ENCODE measurements around the gene MPC2.
"Not testable (repeated sequence)": the region's sequence is repeated elsewhere in the genome, so short reads cannot be mapped to it uniquely, and the experiment has no call there.

MPC2 gene

DNA sequence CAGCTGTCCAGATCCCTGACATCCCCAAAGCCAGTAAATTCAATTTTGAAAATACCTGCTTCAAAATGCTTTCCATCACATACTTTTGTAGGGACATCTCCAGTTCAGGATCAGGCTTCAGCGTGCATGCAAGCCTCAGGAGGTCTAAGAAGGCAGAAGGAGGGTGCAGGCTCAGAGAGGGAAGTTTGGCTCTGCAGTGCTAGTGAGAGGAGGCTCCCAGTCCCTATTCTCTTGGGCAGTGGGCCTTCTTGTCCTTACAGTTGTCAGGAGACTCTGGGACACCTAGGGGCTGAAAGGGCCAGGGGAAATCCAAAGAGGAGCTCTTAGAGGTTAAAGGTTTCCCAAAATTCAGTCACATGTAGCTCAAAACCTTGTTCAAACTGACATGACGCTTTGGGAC is 43.1 kb downstream of the MPC2 start:
- H3K36me3 ChIP-seq (ENCODE audit: control insufficient read depth, insufficient read depth, low read length) = no peaks in the 10 kb centered on the region
- H3K4me3 ChIP-seq (ENCODE audit: low read depth, low read length) = no peak overlapping the region
- no peaks in the 10 kb centered on the region for H3K4me1 ChIP-seq (ENCODE audit: control insufficient read depth, insufficient read depth, low read length)
- H3K9me3 ChIP-seq (ENCODE audit: control insufficient read depth, insufficient read depth, low read length) = no peaks in the 10 kb centered on the region
- H3K27me3 ChIP-seq (ENCODE audit: control insufficient read depth, insufficient read depth, low read length) = no peaks in the 10 kb centered on the region
- no peak overlapping the region for H3K9ac ChIP-seq (ENCODE audit: low read depth, low read length)

DNA sequence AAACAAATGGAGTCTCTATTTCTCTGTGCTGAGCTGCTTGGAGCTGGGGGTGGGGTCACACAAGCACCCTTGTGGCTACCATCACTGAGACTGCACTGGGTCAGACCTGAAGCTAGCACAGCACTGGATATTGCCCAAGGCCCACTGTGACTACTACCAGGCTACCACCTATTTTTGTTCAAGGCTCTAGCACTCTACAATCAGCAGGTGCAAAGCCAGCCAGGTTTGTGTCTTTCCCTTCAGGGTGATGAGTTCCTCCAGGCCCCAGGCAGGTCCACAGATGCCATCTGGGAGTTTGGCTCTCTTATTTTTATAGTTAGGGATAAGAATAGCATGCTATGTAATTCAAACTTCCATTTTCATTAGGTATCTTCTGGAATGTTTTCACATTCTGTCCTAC is 46.5 kb downstream of the MPC2 start:
- no peaks in the 10 kb centered on the region for H3K36me3 ChIP-seq (ENCODE audit: control insufficient read depth, insufficient read depth, low read length)
- H3K27me3 ChIP-seq (ENCODE audit: control insufficient read depth, insufficient read depth, low read length) = no peaks in the 10 kb centered on the region
- H3K4me3 ChIP-seq (ENCODE audit: low read depth, low read length) = no peak overlapping the region
- no peak overlapping the region for H3K9ac ChIP-seq (ENCODE audit: low read depth, low read length)
- no peaks in the 10 kb centered on the region for H3K4me1 ChIP-seq (ENCODE audit: control insufficient read depth, insufficient read depth, low read length)
- no peaks in the 10 kb centered on the region for H3K9me3 ChIP-seq (ENCODE audit: control insufficient read depth, insufficient read depth, low read length)

DNA sequence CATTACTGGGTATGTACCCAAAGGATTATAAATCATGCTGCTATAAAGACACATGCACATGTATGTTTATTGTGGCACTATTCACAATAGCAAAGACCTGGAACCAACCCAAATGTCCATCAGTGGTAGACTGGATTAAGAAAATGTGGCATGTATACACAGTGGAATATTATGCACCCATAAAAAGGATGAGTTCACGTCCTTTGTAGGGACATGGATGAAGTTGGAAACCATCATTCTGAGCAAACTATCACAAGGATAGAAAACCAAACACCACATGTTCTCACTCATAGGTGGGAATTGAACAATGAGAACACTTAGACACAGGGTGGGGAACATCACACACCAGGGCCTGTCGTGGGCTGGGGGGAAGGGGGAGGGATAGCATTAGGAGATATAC is 49.7 kb downstream of the MPC2 start:
- H3K36me3 ChIP-seq (ENCODE audit: control insufficient read depth, insufficient read depth, low read length); H3K27me3 ChIP-seq (ENCODE audit: control insufficient read depth, insufficient read depth, low read length); H3K4me1 ChIP-seq (ENCODE audit: control insufficient read depth, insufficient read depth, low read length); H3K9ac ChIP-seq (ENCODE audit: low read depth, low read length); H3K4me3 ChIP-seq (ENCODE audit: low read depth, low read length); H3K9me3 ChIP-seq (ENCODE audit: control insufficient read depth, insufficient read depth, low read length): not testable (repeated sequence)

DNA sequence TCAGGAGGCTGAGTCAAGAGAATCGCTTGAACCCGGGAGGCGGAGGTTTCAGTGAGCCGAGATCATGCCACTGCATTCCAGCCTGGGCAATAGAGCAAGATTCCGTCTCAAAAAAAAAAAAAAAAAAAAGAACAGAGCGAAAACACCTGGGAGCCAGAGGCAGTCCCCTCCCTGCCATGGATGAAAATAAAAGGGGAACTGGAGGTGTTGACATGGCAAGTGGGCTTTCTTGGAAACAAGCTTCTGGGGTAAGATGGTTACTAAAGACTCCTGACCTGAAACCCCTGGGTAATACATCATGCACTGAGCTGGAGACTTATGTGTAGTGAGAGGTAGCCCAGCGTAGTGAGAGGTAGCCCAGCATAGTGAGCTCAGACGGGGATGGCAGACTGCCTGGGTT is 54.5 kb downstream of the MPC2 start:
- H3K9ac ChIP-seq (ENCODE audit: low read depth, low read length) = no peak overlapping the region
- no peaks in the 10 kb centered on the region for H3K36me3 ChIP-seq (ENCODE audit: control insufficient read depth, insufficient read depth, low read length)
- no peaks in the 10 kb centered on the region for H3K4me1 ChIP-seq (ENCODE audit: control insufficient read depth, insufficient read depth, low read length)
- no peaks in the 10 kb centered on the region for H3K27me3 ChIP-seq (ENCODE audit: control insufficient read depth, insufficient read depth, low read length)
- no peak overlapping the region for H3K4me3 ChIP-seq (ENCODE audit: low read depth, low read length)
- H3K9me3 ChIP-seq (ENCODE audit: control insufficient read depth, insufficient read depth, low read length) = no peaks in the 10 kb centered on the region

DNA sequence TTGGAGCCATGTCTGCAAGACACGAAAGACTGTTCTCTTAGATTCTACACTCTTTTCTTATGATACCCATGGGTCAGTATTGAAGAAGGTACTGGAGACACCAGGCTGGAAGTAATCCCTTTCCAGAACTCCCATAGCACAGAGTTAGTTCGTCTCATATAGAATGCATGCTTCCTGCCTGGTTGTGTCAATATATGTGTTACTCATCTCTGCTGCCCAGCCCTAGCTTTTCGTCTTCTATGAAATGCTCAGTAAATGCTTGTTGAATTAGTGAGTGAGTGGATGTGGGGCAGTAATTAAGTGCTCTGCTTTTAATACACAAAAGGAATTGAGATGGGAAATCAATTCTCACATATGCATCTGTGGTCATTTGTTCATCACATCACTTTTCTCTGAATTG is 55.1 kb downstream of the MPC2 start:
- Histone ChIP-seq H3K9me3 (ENCODE audit: control insufficient read depth, insufficient read depth, low read length) (no peaks in the 10 kb centered on the region), H3K9ac (ENCODE audit: low read depth, low read length) (no peak overlapping the region), H3K27me3 (ENCODE audit: control insufficient read depth, insufficient read depth, low read length) (no peaks in the 10 kb centered on the region), H3K4me1 (ENCODE audit: control insufficient read depth, insufficient read depth, low read length) (no peaks in the 10 kb centered on the region), H3K36me3 (ENCODE audit: control insufficient read depth, insufficient read depth, low read length) (no peaks in the 10 kb centered on the region), H3K4me3 (ENCODE audit: low read depth, low read length) (no peak overlapping the region)

DNA sequence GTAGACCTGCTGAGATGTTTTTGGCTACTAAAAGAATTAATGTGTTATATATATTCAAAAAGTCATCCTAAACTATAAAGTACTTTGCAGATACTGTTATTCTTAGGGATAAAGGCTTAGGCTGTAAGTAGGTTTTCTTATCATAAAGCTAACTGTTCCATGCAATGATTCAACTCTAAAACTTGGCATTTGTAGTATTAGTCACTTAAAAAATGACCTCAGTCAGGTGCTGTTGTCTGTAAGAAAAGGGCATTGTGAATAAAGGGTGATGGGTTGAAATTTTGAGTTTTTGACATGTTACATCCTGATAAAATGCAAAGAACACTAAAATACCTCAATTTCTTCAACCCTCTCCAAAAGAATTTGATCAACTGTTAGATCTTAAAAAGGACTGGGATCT is 55.8 kb downstream of the MPC2 start:
- Histone ChIP-seq H3K36me3 (ENCODE audit: control insufficient read depth, insufficient read depth, low read length) (no peaks in the 10 kb centered on the region), H3K9me3 (ENCODE audit: control insufficient read depth, insufficient read depth, low read length) (no peaks in the 10 kb centered on the region), H3K4me3 (ENCODE audit: low read depth, low read length) (no peak overlapping the region), H3K27me3 (ENCODE audit: control insufficient read depth, insufficient read depth, low read length) (no peaks in the 10 kb centered on the region), H3K4me1 (ENCODE audit: control insufficient read depth, insufficient read depth, low read length) (no peaks in the 10 kb centered on the region), H3K9ac (ENCODE audit: low read depth, low read length) (no peak overlapping the region)

DNA sequence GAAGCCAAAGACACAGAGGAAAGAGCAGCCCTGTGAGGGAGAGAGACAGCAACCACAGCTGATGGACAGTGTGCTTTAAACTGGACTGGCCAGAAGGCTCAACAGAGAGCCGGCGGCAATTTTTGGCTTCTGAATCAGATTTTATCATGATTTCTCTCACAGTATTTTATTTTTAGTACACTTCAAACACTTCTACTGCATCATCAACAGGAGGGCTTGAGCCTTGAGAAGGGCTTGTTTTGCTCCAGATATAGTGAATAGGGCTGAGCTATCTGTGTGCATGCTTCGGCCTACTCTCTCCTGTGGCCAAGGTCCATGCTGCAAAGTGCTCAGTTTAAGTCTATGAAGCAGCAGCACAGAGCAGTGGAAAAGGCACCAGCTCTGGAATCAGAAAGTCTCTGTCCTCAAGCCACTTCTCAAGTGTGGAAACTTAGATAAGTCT is 56.3 kb downstream of the MPC2 start:
- H3K9ac ChIP-seq (ENCODE audit: low read depth, low read length) = no peak overlapping the region
- H3K36me3 ChIP-seq (ENCODE audit: control insufficient read depth, insufficient read depth, low read length) = no peaks in the 10 kb centered on the region
- no peaks in the 10 kb centered on the region for H3K9me3 ChIP-seq (ENCODE audit: control insufficient read depth, insufficient read depth, low read length)

DNA sequence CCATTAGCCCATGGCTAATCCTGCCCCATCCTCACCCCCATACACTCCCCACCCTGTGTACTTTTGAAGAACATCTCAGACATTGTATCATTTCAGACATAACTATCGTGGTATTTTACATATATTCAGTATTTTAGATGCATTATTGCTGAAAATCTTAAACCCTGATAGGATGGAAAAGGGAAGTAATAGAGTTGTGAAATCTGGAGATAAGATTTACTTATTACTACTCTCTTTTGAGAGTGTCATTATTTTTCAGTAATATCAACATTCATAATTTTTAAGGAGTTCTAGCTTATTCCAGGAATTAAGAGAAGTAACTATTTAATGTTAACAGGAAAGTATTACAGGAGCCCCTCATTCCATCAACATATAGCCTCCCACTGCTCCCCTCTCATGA is 57.4 kb downstream of the MPC2 start:
- no peak overlapping the region for H3K4me3 ChIP-seq (ENCODE audit: low read depth, low read length)

More for the DNA sequence above, 56.3 kb downstream of the MPC2 start:
- H3K4me3 ChIP-seq (ENCODE audit: low read depth, low read length) = no peak overlapping the region
- H3K27me3 ChIP-seq (ENCODE audit: control insufficient read depth, insufficient read depth, low read length) = no peaks in the 10 kb centered on the region
- H3K4me1 ChIP-seq (ENCODE audit: control insufficient read depth, insufficient read depth, low read length) = no peaks in the 10 kb centered on the region

DNA sequence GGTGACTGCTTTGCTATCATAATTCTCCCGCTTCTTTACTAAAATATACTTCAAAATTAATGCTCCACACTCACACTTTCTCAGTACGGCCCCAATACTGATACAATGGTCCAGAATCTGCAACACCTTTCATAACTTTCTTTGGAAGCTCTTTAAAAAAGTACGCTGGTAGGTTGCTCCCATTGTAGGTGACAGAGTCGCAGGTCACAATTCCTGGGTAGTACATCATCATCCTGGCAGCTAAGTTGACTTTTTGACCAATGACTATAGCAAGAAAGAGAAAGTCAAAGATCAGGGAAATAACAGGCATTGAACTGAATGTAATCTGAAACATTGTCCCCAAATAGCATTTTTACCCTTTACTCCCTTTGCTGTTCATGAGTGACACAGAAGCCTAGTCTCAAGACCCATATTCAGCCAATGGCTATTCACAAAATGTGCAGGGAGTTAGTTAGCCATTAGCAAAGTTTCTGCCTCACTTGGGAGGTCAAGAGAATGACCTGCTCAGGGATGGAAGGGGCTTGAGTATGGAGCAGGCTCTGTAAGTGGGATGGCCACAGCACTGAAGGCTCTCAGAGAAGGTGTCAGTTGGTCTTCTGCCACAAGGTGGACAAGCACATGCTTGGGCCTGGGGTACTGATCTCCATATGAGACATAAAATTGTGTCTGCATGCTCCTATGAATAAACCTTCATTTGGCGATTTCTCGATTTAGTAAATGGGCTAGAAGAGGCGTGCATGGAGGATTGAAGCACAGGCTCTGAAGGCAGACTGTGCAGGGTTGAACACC is 58.3 kb downstream of the MPC2 start:
- Histone ChIP-seq H3K9ac (ENCODE audit: low read depth, low read length) (no peak overlapping the region), H3K4me3 (ENCODE audit: low read depth, low read length) (no peak overlapping the region), H3K36me3 (ENCODE audit: control insufficient read depth, insufficient read depth, low read length) (no peaks in the 10 kb centered on the region), H3K9me3 (ENCODE audit: control insufficient read depth, insufficient read depth, low read length) (no peaks in the 10 kb centered on the region), H3K4me1 (ENCODE audit: control insufficient read depth, insufficient read depth, low read length) (peaks cover 4% of the 10 kb centered on the region), H3K27me3 (ENCODE audit: control insufficient read depth, insufficient read depth, low read length) (no peaks in the 10 kb centered on the region)

More for the DNA sequence above, 57.4 kb downstream of the MPC2 start:
- H3K9me3 ChIP-seq (ENCODE audit: control insufficient read depth, insufficient read depth, low read length) = no peaks in the 10 kb centered on the region
- H3K9ac ChIP-seq (ENCODE audit: low read depth, low read length) = no peak overlapping the region
- H3K27me3 ChIP-seq (ENCODE audit: control insufficient read depth, insufficient read depth, low read length) = no peaks in the 10 kb centered on the region
- no peaks in the 10 kb centered on the region for H3K36me3 ChIP-seq (ENCODE audit: control insufficient read depth, insufficient read depth, low read length)
- peaks cover 4% of the 10 kb centered on the region for H3K4me1 ChIP-seq (ENCODE audit: control insufficient read depth, insufficient read depth, low read length)

DNA sequence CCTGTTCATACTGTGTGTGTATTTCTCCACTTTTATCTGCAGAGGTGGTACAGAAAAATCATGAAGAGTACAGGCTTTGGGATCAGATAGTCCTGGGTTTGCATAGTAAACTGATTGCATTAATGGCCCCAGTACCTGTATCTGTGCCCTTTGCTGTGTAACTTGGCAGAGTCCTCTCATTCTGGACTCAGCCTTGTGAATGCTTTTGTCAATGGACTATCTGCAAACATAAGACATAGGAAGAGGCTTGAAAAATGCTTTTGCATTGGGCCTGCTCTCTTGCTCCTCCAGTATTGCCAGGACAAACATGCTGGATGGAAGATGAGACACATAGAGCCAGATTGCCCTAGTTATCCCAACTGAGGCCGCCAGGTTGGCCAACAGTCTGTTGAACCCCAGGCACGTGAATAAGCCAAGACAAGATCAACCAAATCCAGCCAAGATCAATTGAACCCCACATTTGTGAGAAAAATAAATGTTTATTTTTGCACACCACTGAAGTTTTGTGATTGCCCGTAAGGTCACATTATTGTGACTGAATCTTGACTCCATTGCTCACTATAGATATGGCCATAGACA is 60.2 kb downstream of the MPC2 start:
- Histone ChIP-seq H3K27me3 (ENCODE audit: control insufficient read depth, insufficient read depth, low read length) (no peaks in the 10 kb centered on the region), H3K4me1 (ENCODE audit: control insufficient read depth, insufficient read depth, low read length) (peaks cover 4% of the 10 kb centered on the region), H3K36me3 (ENCODE audit: control insufficient read depth, insufficient read depth, low read length) (no peaks in the 10 kb centered on the region), H3K9me3 (ENCODE audit: control insufficient read depth, insufficient read depth, low read length) (no peaks in the 10 kb centered on the region), H3K9ac (ENCODE audit: low read depth, low read length) (no peak overlapping the region), H3K4me3 (ENCODE audit: low read depth, low read length) (no peak overlapping the region)

DNA sequence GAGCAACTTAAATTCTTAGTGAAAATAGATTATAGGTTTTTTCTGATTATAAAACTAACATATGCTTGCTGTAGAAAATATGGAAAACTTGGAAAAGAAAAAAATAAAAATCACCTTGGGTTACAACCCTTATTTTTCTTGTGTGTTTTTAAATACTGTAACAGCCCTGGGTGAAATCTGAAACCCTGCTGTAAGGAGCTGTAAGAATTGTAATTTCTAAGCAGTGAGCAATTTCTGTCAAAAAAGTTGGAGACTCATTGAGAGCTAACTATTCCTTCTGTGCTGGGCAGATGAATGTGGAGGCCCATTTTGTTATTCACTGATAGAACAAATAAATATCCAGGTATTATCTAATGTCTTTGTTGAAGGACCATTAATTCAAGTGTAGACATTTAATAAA is 65.5 kb downstream of the MPC2 start:
- H3K4me1 ChIP-seq (ENCODE audit: control insufficient read depth, insufficient read depth, low read length) = peaks cover 11% of the 10 kb centered on the region
- no peaks in the 10 kb centered on the region for H3K9me3 ChIP-seq (ENCODE audit: control insufficient read depth, insufficient read depth, low read length)
- H3K36me3 ChIP-seq (ENCODE audit: control insufficient read depth, insufficient read depth, low read length) = no peaks in the 10 kb centered on the region
- H3K9ac ChIP-seq (ENCODE audit: low read depth, low read length) = no peak overlapping the region
- no peaks in the 10 kb centered on the region for H3K27me3 ChIP-seq (ENCODE audit: control insufficient read depth, insufficient read depth, low read length)
- H3K4me3 ChIP-seq (ENCODE audit: low read depth, low read length) = no peak overlapping the region
